HepG2 (cell line): ENCODE measurements around the gene MMP7. TPM values are rescaled to one million over a fixed set of nuclear protein-coding genes. Genes with fewer than 3 reads are reported as not detected.
A peak's percentile ranks its signal among the peaks of the same experiment; 100 is the strongest.

Experiments
- ARID2 ChIP-seq: sonication (generic); formaldehyde crosslinking; IDR thresholded peaks from 2 replicates; pipeline ENCODE4 v1.8.1; 2022; ENCODE audit warnings: mild to moderate bottlenecking, missing genetic modification reagents, borderline replicate concordance
- BCL6 ChIP-seq: IDR thresholded peaks from 2 replicates; pipeline ENCODE4 v1.6.1; 2016; ENCODE audit warnings: missing genetic modification reagents, missing compliant biosample characterization
- ETV5 ChIP-seq: IDR thresholded peaks from 2 replicates; pipeline ENCODE4 v1.6.1; 2018; ENCODE audit warnings: missing biosample characterization, missing genetic modification reagents, inconsistent platforms, borderline replicate concordance
- HNRNPL ChIP-seq: fragments of 200-400 bp; formaldehyde crosslinking; IDR thresholded peaks from 2 replicates; pipeline ENCODE4 v1.6.1; 2017; ENCODE audit warnings: mild to moderate bottlenecking, low read depth, low read length
- IRF2 ChIP-seq: IDR thresholded peaks from 2 replicates; pipeline ENCODE4 v1.6.1; 2018; ENCODE audit warnings: missing genetic modification reagents, missing compliant biosample characterization
- KDM6A ChIP-seq: IDR thresholded peaks from 2 replicates; pipeline ENCODE4 v1.6.1; 2016; ENCODE audit warnings: low read depth
- RERE ChIP-seq: IDR thresholded peaks from 2 replicates; pipeline ENCODE4 v1.6.1; 2016; ENCODE audit warnings: low read depth, missing genetic modification reagents, missing compliant biosample characterization
- STAG1 ChIP-seq: sonication (generic); formaldehyde crosslinking; IDR thresholded peaks from 2 replicates; pipeline ENCODE4 v1.4.0; 2020; ENCODE audit warnings: missing genetic modification reagents
- TFDP2 ChIP-seq: sonication (generic); formaldehyde crosslinking; IDR thresholded peaks from 2 replicates; pipeline ENCODE4 v1.4.0; 2020; ENCODE audit warnings: missing genetic modification reagents
- ZBTB49 ChIP-seq: sonication (generic); formaldehyde crosslinking; IDR thresholded peaks from 2 replicates; pipeline ENCODE4 v1.4.0; 2020; ENCODE audit warnings: missing genetic modification reagents, borderline replicate concordance
- ZFP41 ChIP-seq: sonication (generic); formaldehyde crosslinking; IDR thresholded peaks from 2 replicates; pipeline ENCODE4 v1.4.0; 2020; ENCODE audit warnings: mild to moderate bottlenecking, missing genetic modification reagents, borderline replicate concordance
- ZNF331 ChIP-seq: sonication (generic); formaldehyde crosslinking; IDR thresholded peaks from 2 replicates; pipeline ENCODE4 v1.4.0; 2020; ENCODE audit warnings: missing genetic modification reagents
- ZNF614 ChIP-seq: IDR thresholded peaks from 2 replicates; pipeline ENCODE4 v1.6.1; 2018; ENCODE audit warnings: missing biosample characterization, missing genetic modification reagents, inconsistent platforms, borderline replicate concordance
- ZNF691 ChIP-seq: sonication (generic); formaldehyde crosslinking; IDR thresholded peaks from 2 replicates; pipeline ENCODE4 v1.4.0; 2020; ENCODE audit warnings: missing genetic modification reagents, low read depth, mild to moderate bottlenecking, borderline replicate concordance
- ZNF816 ChIP-seq: sonication (generic); formaldehyde crosslinking; IDR thresholded peaks from 2 replicates; pipeline ENCODE4 v1.8.0; 2022; ENCODE audit warnings: missing genetic modification reagents, mild to moderate bottlenecking, borderline replicate concordance
- polyA plus RNA-seq, 8 experiments: library from polyadenylated mRNA; depleted of rRNA in 3 of 8; stranded (reverse) in 7 of 8; unstranded in 1 of 8; fragments of >200 nt; fragmentation: Illumina TruSeq in 4 of 8; extraction: Trizol in 4 of 8; gene quantifications; 2 replicates each; pipeline versions ENCODE4 v1.2.1 to v1.2.3, GENCODE V29; 2011 to 2016; ENCODE audit warnings: low read depth in 4 of 8, missing spikeins in 1 of 8, mixed read lengths in 1 of 8; ENCODE audit not compliant: insufficient read depth in 1 of 8
- total RNA-seq, 5 experiments: library from RNA; depleted of rRNA; stranded (reverse); fragments of >200 nt; fragmentation: Illumina TruSeq; extraction: Trizol; gene quantifications; 2 replicates each; pipeline ENCODE4 v1.2.3, GENCODE V29; 2016; ENCODE audit warnings: low read depth in 1 of 5
- TF ChIP-seq, protein P1 (sequence below): sonication (generic); formaldehyde crosslinking; IDR thresholded peaks from 2 replicates; pipeline ENCODE4 v1.5.0; 2020; ENCODE audit warnings: mild to moderate bottlenecking, missing genetic modification reagents

Gene MMP7
- total and polyA plus RNA-seq, 2 of the 13 experiments (the other 11 are each of a cell fraction or from before 2014, with no cell fraction given) = 0.17 TPM; not detected in 1

DNA sequence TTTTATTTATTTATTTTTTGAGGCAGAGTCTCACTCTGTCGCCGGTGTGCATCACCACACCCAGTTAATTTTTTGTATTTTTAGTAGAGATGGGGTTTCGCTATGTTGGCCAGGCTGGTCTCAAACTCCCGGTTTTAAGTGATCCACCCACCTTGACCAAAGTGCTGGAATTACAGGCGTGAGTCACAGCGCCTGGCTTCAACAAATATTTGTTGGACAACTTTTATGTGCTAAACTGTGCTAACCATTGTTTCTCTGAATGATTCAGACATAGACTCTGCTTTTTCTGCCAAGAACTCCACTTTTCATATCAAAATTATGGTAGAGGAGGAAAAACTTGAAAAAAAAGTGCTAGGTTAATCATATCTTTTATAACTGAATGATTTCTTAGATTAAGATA is 36.3 kb downstream of the MMP7 start (continued):
- TF ChIP-seq ZBTB49 (CRISPR knock-in tag) = no peak
- TF ChIP-seq HNRNPL = no peak
- TF ChIP-seq ZNF816 (CRISPR knock-in tag) = peak; percentile 66; the same call in 1 of the 2 replicates
- TF ChIP-seq ZFP41 (CRISPR knock-in tag) = no peak
- peak; percentile 59; the same call in 1 of the 2 replicates for TF ChIP-seq ZNF331 (CRISPR knock-in tag)
- TF ChIP-seq STAG1 (CRISPR knock-in tag) = peak; percentile 52
- 0 out of 2 replicates have a peak, but pooled peaks have one; percentile 32 for TF ChIP-seq RERE (CRISPR knock-in tag)
- no peak for TF ChIP-seq ZNF691 (CRISPR knock-in tag)
- peak; percentile 55; the same call in 1 of the 2 replicates for TF ChIP-seq ETV5
- TF ChIP-seq, protein P1, sequence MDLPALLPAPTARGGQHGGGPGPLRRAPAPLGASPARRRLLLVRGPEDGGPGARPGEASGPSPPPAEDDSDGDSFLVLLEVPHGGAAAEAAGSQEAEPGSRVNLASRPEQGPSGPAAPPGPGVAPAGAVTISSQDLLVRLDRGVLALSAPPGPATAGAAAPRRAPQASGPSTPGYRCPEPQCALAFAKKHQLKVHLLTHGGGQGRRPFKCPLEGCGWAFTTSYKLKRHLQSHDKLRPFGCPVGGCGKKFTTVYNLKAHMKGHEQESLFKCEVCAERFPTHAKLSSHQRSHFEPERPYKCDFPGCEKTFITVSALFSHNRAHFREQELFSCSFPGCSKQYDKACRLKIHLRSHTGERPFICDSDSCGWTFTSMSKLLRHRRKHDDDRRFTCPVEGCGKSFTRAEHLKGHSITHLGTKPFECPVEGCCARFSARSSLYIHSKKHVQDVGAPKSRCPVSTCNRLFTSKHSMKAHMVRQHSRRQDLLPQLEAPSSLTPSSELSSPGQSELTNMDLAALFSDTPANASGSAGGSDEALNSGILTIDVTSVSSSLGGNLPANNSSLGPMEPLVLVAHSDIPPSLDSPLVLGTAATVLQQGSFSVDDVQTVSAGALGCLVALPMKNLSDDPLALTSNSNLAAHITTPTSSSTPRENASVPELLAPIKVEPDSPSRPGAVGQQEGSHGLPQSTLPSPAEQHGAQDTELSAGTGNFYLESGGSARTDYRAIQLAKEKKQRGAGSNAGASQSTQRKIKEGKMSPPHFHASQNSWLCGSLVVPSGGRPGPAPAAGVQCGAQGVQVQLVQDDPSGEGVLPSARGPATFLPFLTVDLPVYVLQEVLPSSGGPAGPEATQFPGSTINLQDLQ (CRISPR knock-in tag) = no peak
- TF ChIP-seq TFDP2 (CRISPR knock-in tag) = 0 out of 2 replicates have a peak, but pooled peaks have one; percentile 16
- peak; percentile 21; the same call in 1 of the 2 replicates for TF ChIP-seq BCL6 (CRISPR knock-in tag)
- no peak for TF ChIP-seq ARID2
- TF ChIP-seq IRF2 (CRISPR knock-in tag) = no peak
- TF ChIP-seq KDM6A = no peak
- no peak for TF ChIP-seq ZNF614 (CRISPR knock-in tag)
